ENCODE measurements around the gene MATCAP1.
A peak's percentile ranks its signal among the peaks of the same experiment; 100 is the strongest.

The MATCAP1 gene

DNA sequence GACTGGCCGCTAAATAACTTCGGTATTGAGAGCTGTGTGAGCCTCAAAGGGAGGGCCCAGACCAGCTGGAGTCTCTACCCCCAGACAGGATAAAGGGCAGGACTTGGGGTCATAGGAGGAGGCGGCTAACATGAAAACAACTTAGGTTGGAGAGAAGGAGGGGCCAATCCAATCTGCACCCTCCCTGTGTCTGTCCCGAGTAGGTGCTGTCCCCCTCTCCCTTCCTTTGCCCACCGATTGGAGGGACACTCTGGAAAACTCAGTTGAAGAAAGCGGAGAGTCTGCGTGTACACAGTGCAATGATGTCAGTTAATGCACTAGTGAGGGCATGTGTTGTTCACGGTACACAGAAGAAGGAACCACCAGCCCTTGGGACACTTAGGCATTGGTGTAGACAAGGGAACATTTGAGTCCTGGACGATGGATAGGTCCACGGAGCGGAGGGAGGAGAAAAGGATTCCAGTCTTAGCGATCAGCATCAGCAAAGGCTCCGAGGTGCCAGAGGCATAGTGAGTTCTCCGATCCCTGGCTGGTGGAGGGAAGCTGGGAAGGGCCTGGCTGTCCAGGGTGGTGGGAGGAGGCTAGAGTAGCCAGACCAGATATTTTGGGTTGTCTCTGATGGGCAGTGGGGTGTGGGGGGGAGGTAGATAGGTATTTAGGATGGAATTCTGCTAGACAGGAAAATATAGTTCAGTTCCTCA, 12.7 kb downstream of the MATCAP1 start:
- DNase-seq: no peak

DNA sequence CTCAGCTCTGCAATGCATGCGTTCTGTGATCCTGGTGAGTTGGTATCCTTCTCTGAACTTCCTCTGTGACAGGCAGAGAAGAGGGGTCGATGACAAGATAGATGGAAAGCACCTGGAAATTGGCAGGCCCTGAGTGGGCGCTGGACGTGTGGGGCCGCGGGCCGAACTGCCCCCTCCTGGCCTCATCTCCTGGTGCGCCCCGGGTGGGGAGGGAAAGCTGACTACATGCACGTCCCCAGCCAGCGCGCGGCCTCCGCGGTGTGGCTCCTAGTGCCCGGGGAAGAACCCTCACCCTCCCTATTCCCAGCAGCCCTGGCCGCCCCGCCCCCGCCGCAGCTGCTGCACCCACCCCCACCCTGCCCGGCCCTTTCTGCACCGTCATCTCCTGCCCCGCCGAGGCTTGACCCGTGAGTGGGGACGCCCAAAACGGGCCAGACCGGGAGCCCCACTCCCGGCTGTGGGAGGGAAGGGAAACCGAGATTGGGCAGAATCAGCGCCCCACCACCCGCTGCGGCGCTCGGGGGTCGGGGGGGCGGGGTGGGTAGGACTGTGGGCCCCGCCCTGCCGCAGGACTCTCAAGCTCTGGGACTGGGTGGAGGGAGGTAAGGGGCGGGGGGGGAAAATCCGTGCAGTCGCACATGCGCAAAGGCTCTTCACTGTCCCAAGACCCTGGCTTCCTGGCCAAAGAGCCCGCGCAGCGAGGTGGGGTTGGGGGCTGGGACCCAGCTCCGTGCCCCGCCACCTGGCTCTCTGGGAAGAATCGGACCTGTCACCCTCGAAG, 13.4 kb downstream of the MATCAP1 start, which contains the start of gene NOL3:
TSS of gene NOL3 (plus strand) at position 371 of the 781 bp plus-strand sequence.
- DNase-seq: peak; percentile 40 to 48

DNA sequence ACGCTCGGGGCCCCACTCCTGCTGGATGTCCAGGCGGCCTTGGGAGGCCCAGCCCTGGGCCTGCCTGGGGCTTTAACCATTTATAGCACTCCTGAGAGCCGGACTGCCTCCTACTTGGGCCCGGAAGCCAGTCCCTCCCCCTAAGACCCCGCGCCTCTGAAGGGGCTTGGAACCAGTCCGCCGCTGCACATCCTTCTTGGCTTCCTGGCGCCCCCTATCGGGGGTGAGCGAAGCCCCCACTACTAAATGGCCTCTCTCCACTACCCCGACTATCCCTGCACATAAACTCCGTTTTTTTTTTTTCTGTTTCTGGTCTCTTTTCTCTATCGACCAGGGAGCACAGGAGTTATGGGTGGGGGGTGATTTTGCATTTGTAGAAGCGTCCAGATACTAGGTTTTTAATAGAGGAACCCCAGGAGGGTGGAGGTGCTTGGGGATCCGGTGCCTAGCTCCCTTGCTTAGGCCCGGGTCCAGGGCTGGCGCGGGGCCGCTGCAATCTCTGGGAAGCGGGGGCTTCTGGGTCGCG, 14.1 kb downstream of the MATCAP1 start:
- peak; percentile 23 to 52 for DNase-seq

DNA sequence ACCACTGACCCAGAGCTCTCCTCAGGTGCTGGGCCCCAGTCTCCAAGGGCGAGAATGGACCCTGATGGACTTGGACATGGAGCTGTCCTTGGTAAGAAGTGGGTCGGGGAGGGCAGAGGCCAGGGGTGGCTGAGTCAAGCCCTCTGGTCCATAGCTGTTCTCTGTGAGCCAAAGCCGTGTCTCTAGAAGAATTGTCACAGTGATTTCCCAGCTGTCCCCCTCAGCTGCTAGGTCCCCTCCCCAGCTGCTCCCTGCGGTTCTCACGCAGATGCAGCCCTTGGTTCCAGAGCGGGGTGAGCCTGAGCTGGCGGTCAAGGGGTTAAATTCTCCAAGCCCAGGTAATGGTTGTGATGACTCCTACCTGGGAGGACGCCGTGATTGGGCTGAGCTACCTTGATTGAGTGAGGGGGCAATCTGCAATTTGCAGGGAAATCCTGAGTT, 14.7 kb downstream of the MATCAP1 start:
- DNase-seq: no peak

DNA sequence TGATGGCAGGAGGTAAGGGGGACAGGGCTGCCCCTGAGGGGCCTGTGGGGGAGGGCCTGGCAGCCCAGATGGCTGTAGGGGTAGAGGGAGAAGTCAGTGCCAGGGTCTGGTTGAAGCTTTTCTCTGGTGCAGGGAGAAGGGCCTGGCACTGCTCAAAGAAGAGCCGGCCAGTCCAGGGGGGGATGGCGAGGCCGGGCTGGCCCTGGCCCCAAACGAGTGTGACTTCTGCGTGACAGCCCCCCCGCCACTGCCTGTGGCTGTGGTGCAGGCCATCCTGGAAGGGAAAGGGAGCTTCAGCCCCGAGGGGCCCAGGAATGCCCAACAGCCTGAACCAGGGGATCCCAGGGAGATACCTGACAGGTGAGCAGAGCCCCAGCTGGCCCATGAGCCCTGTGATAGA, 16.2 kb downstream of the MATCAP1 start:
- DNase-seq: no peak

DNA sequence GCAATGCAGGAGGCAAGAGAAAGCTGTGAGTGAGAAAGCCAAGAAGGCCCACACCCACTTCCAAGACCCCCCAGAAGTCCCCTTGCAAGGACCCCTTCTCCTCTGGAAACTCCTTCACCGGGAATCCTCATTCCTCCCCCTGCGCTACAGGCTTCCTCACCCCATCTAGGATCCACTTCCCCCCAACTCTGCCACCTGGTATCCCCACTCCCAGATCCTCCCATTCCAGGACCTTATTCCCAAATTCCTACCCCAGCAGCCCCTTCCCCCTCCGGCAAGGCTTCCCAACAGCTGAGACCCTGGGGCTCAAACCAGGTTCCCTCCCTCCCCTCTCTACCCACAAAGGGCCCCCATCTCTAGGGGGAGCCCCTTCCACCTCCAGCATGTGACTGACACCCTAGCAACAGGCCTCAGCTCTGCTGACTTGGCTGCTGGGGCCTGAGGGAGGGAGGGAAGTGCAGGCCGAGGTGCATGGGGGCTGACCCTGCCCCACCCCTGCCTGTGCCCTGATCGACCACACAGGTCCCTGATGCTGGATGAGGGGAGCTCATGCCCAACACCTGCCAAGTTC, 17.1 kb downstream of the MATCAP1 start:
- no peak for DNase-seq

DNA sequence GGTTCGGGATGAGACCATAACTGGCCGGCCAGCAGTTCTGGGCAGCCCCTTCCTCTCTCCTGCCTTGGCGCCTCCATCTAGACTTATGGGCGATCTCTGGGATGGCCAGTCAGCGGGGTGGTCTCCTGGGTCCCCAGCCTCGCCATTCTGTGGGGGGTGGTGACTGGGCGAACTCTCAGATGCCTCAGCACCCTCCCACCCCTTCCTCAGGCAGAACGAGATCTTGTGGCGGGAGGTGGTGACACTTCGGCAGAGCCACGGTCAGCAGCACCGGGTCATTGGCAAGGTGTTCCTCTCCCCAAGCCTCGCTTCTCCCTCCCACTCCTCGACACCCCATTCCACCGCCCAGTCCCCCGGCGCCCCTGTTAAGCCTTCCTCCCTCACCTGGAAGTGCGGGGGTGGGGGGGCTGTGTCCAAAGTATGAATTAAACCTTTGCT, 17.6 kb downstream of the MATCAP1 start:
- no peak for DNase-seq

DNA sequence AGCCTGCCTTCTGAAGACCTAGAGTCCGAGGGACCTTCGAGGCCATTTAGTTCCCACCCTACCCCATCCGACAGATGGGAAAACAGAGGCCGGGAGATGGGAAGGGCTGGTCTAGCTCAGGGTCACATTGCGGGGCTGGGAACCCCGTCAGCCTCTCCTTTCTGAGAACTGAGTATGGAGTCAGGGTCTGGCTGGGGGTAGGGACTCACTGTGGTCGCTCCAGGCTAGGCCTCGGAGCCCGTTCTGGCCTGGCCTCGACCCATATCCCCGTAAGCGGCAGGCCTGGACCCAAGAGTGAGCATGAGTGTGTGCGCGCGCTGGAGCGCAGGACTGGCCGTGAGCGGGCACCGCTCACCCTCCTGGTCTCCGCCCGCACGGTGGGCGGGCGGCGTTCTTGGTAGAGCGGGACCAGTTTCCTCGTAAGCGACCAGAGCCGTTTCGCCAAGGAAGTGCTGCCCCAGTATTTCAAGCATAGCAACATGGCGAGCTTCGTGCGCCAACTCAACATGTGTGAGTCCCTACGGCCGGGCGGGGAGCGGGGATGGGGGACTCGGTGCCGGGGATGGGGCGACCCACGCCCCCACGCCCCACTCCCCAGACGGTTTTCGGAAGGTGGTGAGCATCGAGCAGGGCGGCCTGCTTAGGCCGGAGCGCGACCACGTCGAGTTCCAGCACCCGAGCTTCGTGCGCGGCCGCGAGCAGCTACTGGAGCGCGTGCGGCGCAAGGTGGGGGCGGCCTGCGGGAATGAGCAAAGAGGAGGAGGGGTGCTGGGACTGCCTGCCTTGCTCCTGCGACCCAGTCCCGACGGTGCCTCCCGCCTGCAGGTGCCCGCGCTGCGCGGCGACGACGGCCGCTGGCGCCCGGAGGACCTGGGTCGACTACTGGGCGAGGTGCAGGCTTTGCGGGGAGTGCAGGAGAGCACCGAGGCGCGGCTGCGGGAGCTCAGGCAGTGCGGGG, 18.4 kb downstream of the MATCAP1 start:
- no peak for DNase-seq

DNA sequence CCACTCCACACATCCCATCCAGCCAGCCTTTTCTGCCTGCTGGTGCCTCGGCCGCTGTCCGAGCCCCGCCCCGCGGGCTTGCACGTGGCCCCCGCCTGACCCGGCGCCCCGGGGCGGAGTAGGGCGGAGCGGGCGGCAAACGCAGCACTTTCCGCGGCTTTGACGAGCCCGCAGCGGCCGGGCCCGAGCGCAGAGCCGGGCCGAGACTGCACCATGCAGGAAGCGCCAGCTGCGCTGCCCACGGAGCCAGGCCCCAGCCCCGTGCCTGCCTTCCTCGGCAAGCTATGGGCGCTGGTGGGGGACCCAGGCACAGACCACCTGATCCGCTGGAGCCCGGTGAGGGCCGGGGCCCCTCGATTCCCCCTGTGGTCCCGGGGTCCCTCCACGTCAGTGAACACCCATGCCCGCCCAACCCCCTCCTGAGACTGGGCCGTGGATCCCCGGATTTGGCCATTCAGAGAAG, 19.1 kb downstream of the MATCAP1 start, which contains the start of gene HSF4:
TSS of gene HSF4 (plus strand) at position 147 of the 463 bp plus-strand sequence. CDS start at position 214, 67 bp downstream.
- DNase-seq: peak in 1 of 2 donors; percentile 36

DNA sequence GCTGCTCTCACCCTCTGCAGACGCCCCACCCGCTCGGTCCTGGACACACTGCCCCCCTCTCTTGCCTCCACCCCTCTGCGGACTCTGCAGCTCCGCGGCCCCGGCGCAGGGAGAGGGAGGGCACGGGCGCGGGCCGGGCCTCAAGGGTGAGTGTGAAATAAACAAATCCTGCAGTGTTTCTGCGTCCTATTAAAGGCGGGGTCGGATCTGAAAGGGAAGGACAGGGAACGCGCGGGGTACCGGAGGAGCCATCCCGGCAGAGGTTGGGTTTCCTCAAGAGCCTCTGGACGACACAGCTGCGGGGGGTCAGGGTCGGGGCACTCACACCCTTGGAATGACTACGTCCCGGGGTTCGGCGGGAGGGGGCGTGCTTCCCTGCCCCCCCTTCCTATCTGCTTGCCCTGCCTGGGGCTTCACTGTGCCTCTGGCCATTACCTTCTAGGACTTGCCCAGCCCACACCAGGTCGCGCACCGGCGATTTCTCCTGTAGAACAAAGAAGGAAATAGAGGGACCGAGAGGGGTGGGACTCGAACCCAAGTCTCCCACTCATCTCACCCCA, 19.7 kb downstream of the MATCAP1 start:
- no peak for DNase-seq

DNA sequence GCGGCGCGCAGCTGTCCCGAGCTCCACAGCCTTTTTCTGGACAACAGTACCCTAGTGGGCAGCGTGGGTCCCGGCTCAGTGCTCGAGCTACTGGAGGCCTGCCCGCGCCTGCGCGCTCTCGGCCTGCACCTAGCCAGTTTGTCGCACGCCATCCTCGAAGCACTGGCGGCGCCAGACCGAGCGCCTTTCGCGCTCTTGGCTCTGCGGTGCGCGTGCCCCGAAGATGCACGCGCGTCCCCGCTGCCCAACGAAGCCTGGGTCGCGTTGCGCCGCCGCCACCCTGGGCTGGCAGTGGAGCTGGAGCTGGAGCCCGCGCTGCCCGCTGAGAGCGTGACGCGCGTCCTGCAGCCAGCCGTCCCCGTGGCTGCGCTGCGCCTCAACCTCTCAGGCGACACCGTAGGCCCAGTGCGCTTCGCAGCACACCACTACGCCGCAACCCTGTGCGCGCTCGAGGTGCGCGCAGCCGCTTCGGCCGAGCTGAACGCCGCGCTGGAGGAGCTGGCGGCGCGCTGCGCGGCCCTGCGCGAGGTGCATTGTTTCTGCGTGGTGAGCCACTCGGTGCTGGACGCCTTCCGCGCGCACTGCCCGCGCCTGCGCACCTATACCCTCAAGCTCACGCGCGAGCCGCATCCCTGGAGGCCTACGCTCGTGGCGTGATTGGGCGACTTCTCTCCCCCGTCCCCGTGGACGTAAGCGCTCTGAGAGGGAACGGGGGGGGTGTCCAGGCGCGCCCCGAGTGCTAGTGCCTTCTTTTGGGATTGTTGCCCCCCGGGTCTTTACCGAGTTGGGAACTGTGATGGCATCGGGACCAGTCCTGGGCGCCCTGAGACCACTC, 20.4 kb downstream of the MATCAP1 start:
- peak; percentile 22 to 68 for DNase-seq

DNA sequence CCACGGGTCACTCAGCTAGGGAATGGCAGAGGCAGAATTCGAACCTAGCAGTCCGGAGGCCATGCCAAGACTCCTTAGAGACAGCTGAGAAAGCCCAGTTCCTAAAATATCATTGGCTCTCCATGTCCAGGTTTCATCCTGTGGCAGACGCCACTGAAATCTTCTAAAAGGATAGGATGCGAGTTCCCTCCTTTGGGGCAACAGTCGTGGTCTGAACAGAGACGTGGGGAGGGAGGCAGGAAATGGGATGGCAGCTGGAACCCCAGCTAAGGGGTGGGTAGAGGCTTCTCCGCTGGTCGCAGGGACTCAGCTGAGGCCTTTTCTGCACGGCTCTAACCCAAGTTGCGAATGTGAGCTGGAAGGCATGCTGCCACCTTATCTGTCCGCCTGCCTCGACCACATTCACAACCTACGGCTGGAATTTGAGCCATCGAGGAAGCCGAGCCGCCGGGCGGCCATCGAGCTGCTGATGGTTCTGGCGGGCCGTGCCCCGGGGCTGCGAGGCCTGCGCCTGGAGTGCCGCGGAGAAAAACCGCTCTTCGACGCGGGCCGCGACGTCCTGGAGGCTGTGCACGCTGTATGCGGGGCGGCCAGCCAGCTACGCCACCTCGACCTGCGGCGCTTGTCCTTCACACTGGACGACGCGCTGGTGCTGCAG, 21.1 kb downstream of the MATCAP1 start:
- DNase-seq: no peak

DNA sequence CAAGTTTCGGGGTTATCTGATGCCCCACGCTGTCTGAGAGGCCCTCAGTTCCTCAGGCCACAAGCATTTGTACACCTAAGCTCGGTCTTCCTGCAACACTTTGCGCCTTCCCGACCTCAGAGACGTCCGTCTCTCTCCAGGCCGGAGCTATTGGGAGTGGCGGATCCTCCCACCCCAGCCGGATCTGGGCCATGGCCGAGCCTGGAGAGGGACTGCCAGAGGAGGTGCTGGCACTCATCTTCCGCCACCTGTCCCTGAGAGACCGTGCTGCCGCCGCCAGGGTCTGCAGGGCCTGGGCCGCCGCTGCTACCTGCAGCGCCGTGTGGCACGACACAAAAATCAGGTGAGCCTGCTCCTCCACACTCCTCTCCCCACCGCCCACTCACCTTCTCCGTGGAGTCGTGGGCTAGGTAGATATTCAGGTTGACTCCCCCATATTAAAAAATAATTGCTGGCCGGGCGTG, 22.1 kb downstream of the MATCAP1 start:
- no peak for DNase-seq

DNA sequence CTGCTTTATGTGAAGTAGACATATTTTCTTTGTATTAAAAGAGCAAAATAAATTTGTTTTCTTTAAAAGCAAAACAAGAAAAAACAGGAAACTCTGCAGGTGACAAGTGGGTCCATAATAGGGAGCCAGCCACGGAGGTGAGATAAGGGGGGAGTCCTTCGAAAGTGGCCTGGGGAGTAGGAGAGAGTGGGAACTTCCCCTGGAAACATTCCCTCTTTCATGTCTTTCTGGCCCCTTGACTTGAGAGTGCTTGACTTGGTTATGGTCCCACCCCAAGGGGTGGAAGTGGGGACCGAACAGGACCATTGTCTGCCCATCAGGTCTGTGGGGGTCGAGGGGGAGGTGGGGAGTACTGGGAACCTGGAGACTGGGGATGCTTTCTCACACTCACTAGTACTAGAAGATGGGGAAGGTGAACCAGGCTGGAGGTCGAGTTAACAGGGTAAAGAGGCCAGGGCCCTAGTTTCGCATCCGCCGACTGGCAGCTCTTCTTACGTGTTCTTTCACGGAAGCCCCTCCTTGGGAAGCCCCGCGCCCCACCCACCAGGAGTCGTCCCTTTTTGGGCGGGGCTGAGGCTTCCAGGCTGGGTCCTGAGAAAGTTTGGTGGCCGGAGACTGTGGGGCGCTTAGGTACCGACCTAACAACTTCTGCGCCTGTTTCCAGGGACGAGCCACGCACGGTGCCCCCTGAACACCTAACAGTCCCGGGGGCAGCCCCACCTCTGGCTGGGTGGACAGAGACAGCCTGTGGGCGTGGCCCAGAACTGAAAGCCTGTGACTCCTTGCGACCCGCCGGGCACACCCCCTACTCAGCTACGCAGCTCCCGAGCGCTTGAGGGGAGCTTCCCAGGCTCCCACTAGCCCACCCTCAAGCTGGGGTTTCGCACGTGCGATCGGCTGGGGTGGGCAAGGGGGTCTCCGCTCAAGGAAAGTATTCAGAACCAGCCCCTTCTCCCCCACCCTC, 24.8 kb downstream of the MATCAP1 start:
- peak; percentile 93 to 95 for DNase-seq

DNA sequence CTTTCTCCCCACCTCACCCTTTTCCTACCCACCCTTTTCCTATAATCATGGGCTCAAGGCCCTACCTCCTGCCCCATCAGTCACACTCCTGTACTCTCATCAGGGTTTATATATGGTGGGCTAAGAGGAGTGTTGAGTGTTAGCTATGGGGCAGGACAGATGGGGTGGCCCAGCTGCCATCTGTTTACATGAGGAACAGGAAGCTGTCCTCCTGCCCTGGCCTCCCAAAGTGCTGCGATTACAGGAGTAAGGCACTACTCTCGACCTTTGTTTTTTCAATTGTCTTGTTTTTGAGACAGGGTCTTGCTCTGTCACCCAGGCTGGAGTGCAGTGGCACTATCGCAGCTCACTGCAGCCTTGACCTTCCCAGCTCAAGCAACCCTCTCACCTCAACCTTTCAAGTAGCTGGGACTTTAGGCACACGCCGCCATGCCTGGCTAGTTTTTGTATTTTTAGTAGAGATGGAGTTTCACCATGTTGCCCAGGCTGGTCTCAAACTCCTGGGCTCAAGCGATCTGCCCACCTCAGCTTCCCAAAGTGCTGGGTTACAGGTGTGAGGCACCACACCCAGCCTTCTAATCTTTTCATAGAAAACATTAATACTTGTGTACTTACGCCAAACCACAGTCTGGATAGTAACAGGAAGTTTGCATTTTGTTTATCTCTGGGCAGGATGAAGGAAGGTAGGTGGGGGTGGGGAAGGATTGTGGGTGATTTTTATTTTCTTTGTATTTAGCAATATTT, 25.7 kb downstream of the MATCAP1 start:
- DNase-seq: peak; percentile 50 to 80

DNA sequence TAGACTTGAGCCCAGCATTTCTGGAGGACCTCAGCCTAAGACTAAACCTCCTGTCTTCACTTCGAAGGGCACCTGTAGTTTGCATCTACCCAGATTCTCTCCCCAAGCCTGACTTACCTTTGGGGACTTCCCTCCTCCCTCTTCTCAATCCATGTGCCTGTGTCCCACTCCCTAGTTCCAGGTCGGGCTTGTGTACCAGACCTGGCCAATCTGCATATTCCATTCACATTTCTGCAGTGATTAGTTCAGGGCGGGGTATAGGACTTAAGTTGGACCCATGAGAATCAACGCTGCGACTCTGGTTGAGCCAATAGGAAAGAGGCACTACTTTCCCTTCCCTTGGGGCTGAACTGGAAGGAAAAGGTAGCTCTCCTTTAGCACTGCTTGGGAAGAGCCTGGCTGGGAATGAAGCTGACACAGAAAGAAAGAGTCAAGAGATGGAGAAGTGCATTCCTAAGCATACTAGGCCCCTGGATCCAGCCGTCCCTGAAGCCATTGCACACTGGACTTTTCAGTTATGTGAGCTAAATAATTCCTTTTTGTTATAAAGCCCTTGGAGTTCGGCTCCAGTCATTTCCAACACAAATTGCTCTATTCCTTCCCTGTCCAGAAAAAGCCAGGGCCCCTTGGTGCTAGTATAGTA, 26.5 kb downstream of the MATCAP1 start:
- DNase-seq: no peak

DNA sequence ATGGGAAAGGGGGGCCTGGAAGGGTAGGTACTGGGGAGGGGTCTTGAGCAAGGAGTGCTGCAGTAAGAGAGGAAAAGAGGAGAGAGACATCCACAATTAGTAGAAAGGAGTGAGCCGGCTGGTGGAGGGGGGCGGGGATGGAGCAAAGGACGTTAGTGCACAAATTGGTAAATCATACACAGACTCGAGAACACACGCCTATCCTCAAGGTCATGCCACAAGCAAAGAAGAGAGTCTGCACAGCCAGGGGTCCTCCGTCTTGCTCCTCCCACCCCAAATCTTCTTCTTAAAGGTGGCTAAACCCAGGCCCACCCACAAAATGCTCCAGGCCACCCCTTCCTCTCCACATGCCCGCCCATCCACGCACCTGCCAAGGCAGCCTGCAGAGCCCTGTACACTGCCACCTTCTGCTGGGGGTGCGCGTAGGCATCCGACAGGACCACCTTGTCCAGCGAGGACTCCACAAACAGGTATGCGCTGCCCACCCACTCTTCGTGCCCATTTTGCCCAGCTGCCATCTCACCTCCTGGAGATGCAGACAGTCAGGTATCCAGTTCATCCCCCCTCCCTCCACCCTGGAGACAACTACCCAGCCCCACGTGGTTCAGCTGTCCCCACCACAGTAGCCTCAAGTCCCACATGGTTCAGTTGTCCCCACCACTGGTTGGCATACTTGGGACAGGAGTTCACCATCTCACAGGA, 27.5 kb downstream of the MATCAP1 start:
- no peak for DNase-seq
